ENCODE results near the gene LRRC38.

LRRC38 gene

DNA sequence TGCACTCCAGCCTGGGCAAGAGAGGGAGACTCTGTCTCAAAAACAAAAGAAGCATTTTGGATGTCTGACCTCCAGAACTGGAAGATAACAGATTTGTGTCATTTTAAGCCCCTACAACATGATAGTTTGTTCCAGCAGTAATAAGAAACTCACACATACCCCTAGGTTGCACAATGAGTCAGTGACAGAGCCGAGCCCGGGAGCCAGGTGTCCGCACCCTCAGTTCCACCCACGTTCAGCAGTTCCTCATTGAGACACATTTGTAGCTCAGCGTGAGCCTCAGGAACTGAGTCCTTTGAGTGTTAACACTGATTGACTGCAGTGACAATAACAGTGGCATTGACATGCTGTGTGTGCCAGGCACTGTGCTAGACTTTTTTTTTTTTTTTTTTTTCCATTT, 19.8 kb downstream of the LRRC38 start:
- Histone ChIP-seq H3K27me3 (ENCODE audit: control insufficient read depth, insufficient read depth, low read length) (no peaks in the 10 kb centered on the region), H3K4me1 (ENCODE audit: control insufficient read depth, insufficient read depth, low read length) (no peaks in the 10 kb centered on the region), H3K4me3 (ENCODE audit: low read depth, low read length) (no peak overlapping the region), H3K9me3 (ENCODE audit: control insufficient read depth, insufficient read depth, low read length) (no peaks in the 10 kb centered on the region), H3K9ac (ENCODE audit: low read depth, low read length) (no peak overlapping the region), H3K36me3 (ENCODE audit: control insufficient read depth, insufficient read depth, low read length) (no peaks in the 10 kb centered on the region)

GRCh38 chr1:13492711-13493110, 21.1 kb downstream of the LRRC38 start:
- no peaks in the 10 kb centered on the region for H3K9me3 ChIP-seq (ENCODE audit: control insufficient read depth, insufficient read depth, low read length)
- H3K27me3 ChIP-seq (ENCODE audit: control insufficient read depth, insufficient read depth, low read length), result no peaks in the 10 kb centered on the region
- H3K9ac ChIP-seq (ENCODE audit: low read depth, low read length), result no peak overlapping the region
- no peak overlapping the region for H3K4me3 ChIP-seq (ENCODE audit: low read depth, low read length)
- H3K4me1 ChIP-seq (ENCODE audit: control insufficient read depth, insufficient read depth, low read length), result no peaks in the 10 kb centered on the region
- no peaks in the 10 kb centered on the region for H3K36me3 ChIP-seq (ENCODE audit: control insufficient read depth, insufficient read depth, low read length)

DNA sequence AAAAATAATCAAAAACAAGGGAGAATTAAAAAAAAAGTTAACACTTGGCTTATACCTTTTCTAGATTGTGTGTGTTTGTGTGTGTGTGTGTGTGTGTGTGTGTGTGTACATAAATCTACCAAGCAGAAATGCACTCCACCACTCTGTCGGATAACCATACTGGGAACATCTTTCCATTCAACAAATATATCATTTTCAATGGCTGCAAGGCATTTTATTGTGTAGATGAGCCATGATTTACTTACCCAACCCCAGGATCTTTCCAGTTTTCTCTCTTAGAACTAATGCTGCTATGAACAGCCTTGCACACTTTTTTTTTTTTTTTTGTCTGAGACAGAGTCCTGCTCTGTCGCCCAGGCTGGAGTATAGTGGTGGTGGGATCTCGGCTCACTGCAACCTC, 25.8 kb downstream of the LRRC38 start:
- H3K36me3 ChIP-seq (ENCODE audit: control insufficient read depth, insufficient read depth, low read length), result no peaks in the 10 kb centered on the region
- H3K4me3 ChIP-seq (ENCODE audit: low read depth, low read length), result no peak overlapping the region
- no peak overlapping the region for H3K9ac ChIP-seq (ENCODE audit: low read depth, low read length)
- no peaks in the 10 kb centered on the region for H3K9me3 ChIP-seq (ENCODE audit: control insufficient read depth, insufficient read depth, low read length)
- no peaks in the 10 kb centered on the region for H3K27me3 ChIP-seq (ENCODE audit: control insufficient read depth, insufficient read depth, low read length)
- H3K4me1 ChIP-seq (ENCODE audit: control insufficient read depth, insufficient read depth, low read length), result no peaks in the 10 kb centered on the region

DNA sequence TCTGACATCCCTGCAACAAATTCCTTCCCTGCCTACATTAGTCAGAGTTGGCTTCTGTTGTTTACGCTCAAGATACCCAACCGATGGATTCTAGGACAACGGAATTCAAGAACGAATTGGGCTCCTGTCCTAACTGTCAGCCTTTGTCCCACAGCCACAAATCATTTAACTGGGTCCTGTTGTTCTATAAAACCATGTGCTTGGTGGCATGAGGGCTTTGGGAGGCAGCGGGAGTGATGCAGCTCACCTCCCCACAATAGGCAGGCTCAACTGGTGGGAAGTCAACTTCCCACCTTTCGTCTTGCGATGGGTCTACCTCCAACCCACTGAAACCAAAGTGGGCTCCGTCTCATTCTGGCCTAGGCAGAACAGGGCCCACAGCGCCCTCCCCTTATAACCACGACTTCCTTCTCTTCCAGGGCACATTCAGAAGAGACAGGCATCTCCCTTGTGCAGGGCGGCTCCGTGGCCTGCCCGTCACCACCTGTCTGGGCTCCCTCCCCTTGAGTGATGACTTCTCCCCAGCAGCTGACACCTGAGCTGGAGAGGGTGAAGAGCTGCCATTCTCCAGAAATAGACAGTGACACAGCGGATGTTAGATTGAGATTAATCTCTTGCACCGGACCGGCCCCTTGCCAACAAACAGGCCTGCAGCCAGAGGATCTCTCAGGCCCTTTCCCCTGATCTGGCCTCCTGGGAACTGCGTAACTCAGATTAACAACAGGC, 26.5 kb downstream of the LRRC38 start:
- no peak overlapping the region for H3K9ac ChIP-seq (ENCODE audit: low read depth, low read length)
- H3K4me1 ChIP-seq (ENCODE audit: control insufficient read depth, insufficient read depth, low read length), result no peaks in the 10 kb centered on the region
- H3K27me3 ChIP-seq (ENCODE audit: control insufficient read depth, insufficient read depth, low read length), result no peaks in the 10 kb centered on the region
- no peak overlapping the region for H3K4me3 ChIP-seq (ENCODE audit: low read depth, low read length)
- no peaks in the 10 kb centered on the region for H3K36me3 ChIP-seq (ENCODE audit: control insufficient read depth, insufficient read depth, low read length)
- no peaks in the 10 kb centered on the region for H3K9me3 ChIP-seq (ENCODE audit: control insufficient read depth, insufficient read depth, low read length)

GRCh38 chr1:13483946-13484345, 29.9 kb downstream of the LRRC38 start:
- Histone ChIP-seq H3K4me1 (ENCODE audit: control insufficient read depth, insufficient read depth, low read length) (no peaks in the 10 kb centered on the region), H3K9ac (ENCODE audit: low read depth, low read length) (no peak overlapping the region), H3K4me3 (ENCODE audit: low read depth, low read length) (no peak overlapping the region), H3K36me3 (ENCODE audit: control insufficient read depth, insufficient read depth, low read length) (no peaks in the 10 kb centered on the region), H3K27me3 (ENCODE audit: control insufficient read depth, insufficient read depth, low read length) (no peaks in the 10 kb centered on the region), H3K9me3 (ENCODE audit: control insufficient read depth, insufficient read depth, low read length) (no peaks in the 10 kb centered on the region)

GRCh38 chr1:13482600-13482999, 31.2 kb downstream of the LRRC38 start:
- H3K4me3 ChIP-seq (ENCODE audit: low read depth, low read length), result no peak overlapping the region
- no peaks in the 10 kb centered on the region for H3K4me1 ChIP-seq (ENCODE audit: control insufficient read depth, insufficient read depth, low read length)
- no peak overlapping the region for H3K9ac ChIP-seq (ENCODE audit: low read depth, low read length)
- H3K9me3 ChIP-seq (ENCODE audit: control insufficient read depth, insufficient read depth, low read length), result no peaks in the 10 kb centered on the region
- no peaks in the 10 kb centered on the region for H3K36me3 ChIP-seq (ENCODE audit: control insufficient read depth, insufficient read depth, low read length)
- H3K27me3 ChIP-seq (ENCODE audit: control insufficient read depth, insufficient read depth, low read length), result no peaks in the 10 kb centered on the region

- Histone ChIP-seq H3K27me3 (ENCODE audit: control insufficient read depth, insufficient read depth, low read length) (no peaks in the 10 kb centered on the region), H3K9me3 (ENCODE audit: control insufficient read depth, insufficient read depth, low read length) (no peaks in the 10 kb centered on the region), H3K9ac (ENCODE audit: low read depth, low read length) (no peak overlapping the region), H3K36me3 (ENCODE audit: control insufficient read depth, insufficient read depth, low read length) (no peaks in the 10 kb centered on the region), H3K4me1 (ENCODE audit: control insufficient read depth, insufficient read depth, low read length) (no peaks in the 10 kb centered on the region), H3K4me3 (ENCODE audit: low read depth, low read length) (no peak overlapping the region)
Measured at GRCh38 chr1:13479171-13479856, 34.5 kb downstream of the LRRC38 start.

GRCh38 chr1:13478692-13479091, 35.1 kb downstream of the LRRC38 start:
- Histone ChIP-seq H3K36me3 (ENCODE audit: control insufficient read depth, insufficient read depth, low read length) (no peaks in the 10 kb centered on the region), H3K9me3 (ENCODE audit: control insufficient read depth, insufficient read depth, low read length) (no peaks in the 10 kb centered on the region), H3K4me1 (ENCODE audit: control insufficient read depth, insufficient read depth, low read length) (no peaks in the 10 kb centered on the region), H3K4me3 (ENCODE audit: low read depth, low read length) (no peak overlapping the region), H3K27me3 (ENCODE audit: control insufficient read depth, insufficient read depth, low read length) (no peaks in the 10 kb centered on the region), H3K9ac (ENCODE audit: low read depth, low read length) (no peak overlapping the region)

DNA sequence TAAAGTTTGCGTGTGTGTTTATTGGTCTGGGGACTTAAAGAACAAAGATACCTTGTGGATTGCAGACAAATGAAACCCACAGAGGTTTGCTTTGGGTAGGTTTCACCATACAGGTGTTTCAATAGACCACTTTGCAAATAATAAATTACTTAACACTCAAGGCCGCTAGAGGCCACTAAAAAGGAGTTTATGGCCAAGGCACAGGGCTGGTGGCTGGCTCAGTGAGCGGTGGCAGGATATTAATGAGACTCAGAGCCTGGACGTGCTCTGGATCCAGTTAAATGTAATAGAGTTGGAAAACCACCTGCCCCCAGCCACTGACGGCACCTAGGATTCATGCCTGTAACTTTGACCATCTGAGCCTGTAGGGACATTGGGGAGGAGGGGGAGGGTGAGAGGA, 44.5 kb downstream of the LRRC38 start:
- Histone ChIP-seq H3K4me3 (ENCODE audit: low read depth, low read length) (no peak overlapping the region), H3K9me3 (ENCODE audit: control insufficient read depth, insufficient read depth, low read length) (no peaks in the 10 kb centered on the region), H3K36me3 (ENCODE audit: control insufficient read depth, insufficient read depth, low read length) (no peaks in the 10 kb centered on the region), H3K27me3 (ENCODE audit: control insufficient read depth, insufficient read depth, low read length) (no peaks in the 10 kb centered on the region), H3K4me1 (ENCODE audit: control insufficient read depth, insufficient read depth, low read length) (peaks cover 4% of the 10 kb centered on the region), H3K9ac (ENCODE audit: low read depth, low read length) (no peak overlapping the region)

DNA sequence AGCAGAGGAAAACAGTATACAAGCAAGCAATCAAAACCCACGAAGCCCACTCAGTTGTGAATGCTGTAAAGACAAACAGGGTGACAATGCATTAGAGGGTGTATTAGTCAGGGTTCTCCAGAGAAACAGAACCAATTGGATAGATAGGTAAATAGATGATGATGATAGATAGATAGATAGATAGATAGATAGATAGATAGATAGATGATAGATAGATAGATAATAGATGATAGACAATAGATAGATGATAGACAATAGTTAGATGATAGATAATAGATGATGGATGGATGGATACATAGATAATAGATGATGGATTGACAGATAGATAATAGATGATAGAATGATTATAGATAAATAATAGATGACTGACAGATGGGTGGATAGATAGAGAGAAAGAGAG, 48.3 kb downstream of the LRRC38 start:
- H3K4me1 ChIP-seq (ENCODE audit: control insufficient read depth, insufficient read depth, low read length), result peaks cover 4% of the 10 kb centered on the region
- H3K27me3 ChIP-seq (ENCODE audit: control insufficient read depth, insufficient read depth, low read length), result no peaks in the 10 kb centered on the region
- no peaks in the 10 kb centered on the region for H3K36me3 ChIP-seq (ENCODE audit: control insufficient read depth, insufficient read depth, low read length)
- H3K9ac ChIP-seq (ENCODE audit: low read depth, low read length), result no peak overlapping the region
- H3K9me3 ChIP-seq (ENCODE audit: control insufficient read depth, insufficient read depth, low read length), result no peaks in the 10 kb centered on the region
- no peak overlapping the region for H3K4me3 ChIP-seq (ENCODE audit: low read depth, low read length)

DNA sequence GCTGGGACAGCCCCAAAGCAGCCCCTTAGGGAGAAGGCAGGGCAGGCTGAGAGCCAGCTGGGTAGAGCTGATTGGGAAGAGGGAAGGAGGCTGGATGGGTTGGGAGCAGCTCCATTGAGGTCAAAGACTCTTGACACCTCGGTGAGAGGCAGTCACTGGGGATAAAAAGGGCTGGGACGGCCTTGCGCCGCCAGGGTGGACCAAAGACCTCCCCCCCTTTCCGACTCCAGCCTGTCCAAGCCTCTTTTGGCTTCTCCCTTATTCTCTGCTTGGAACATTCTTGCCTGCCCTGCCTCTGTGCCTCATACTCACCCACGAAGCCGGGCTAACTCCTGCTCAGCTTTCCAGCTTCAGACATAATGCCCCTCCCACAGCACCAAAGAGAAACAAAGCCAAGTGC, 51.1 kb downstream of the LRRC38 start:
- H3K9ac ChIP-seq (ENCODE audit: low read depth, low read length), result no peak overlapping the region
- no peaks in the 10 kb centered on the region for H3K9me3 ChIP-seq (ENCODE audit: control insufficient read depth, insufficient read depth, low read length)
- H3K36me3 ChIP-seq (ENCODE audit: control insufficient read depth, insufficient read depth, low read length), result no peaks in the 10 kb centered on the region
- peaks cover 2% of the 10 kb centered on the region for H3K4me1 ChIP-seq (ENCODE audit: control insufficient read depth, insufficient read depth, low read length)
- H3K27me3 ChIP-seq (ENCODE audit: control insufficient read depth, insufficient read depth, low read length), result no peaks in the 10 kb centered on the region
- no peak overlapping the region for H3K4me3 ChIP-seq (ENCODE audit: low read depth, low read length)

DNA sequence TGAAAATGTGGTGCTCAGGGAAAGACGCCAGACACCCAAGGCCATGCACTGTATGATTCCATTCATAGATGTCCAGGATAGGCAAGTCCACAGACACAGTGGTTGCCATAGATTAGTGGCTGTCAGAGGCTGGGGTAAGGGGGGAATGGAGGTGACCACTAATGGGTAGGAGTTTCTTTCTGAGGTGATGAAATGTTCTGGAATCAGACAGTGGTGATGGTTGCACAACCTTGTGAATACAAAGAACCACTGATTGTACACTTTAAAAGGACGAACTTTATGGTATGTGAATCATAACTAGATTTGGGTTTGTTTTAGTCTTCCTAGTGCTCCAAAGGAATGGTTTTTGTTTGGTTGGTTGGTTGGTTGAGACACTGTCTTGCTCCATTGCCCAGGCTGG, 51.8 kb downstream of the LRRC38 start:
- H3K4me1 ChIP-seq (ENCODE audit: control insufficient read depth, insufficient read depth, low read length), result peaks cover 2% of the 10 kb centered on the region
- no peaks in the 10 kb centered on the region for H3K27me3 ChIP-seq (ENCODE audit: control insufficient read depth, insufficient read depth, low read length)
- H3K9me3 ChIP-seq (ENCODE audit: control insufficient read depth, insufficient read depth, low read length), result no peaks in the 10 kb centered on the region
- no peaks in the 10 kb centered on the region for H3K36me3 ChIP-seq (ENCODE audit: control insufficient read depth, insufficient read depth, low read length)
- no peak overlapping the region for H3K4me3 ChIP-seq (ENCODE audit: low read depth, low read length)
- no peak overlapping the region for H3K9ac ChIP-seq (ENCODE audit: low read depth, low read length)
